WTC11 (cell line): Measurements from ENCODE around the gene DBI. TPM values are rescaled to one million over a fixed set of nuclear protein-coding genes. Genes with fewer than 3 reads are reported as not detected.

Experiments used
- ATAC-seq: fragments of 200-7000 bp; cut with Tn5 transposase; 2 replicates; pipeline ENCODE4 v1.10.0; 2021; ENCODE audit warnings: mild to moderate bottlenecking, moderate library complexity
- CTCF ChIA-PET: fragments of 300-600 bp; sonication (Branson Sonifier 250); formaldehyde crosslinking; loops from one replicate; lab custom pipeline; 2021; ENCODE audit warnings: antibody characterized with exemption; lab: Charles Lee
- POLR2A ChIA-PET: fragments of 350-600 bp; sonication (Branson Sonifier 250); formaldehyde crosslinking; loops from one replicate; lab custom pipeline; 2021; ENCODE audit warnings: antibody characterized with exemption; lab: Charles Lee
- DNase-seq: peaks from one replicate; pipeline ENCODE4 v3.0.0; 2021; ENCODE audit warnings: low spot score
- H3K27ac Mint-ChIP-seq: 2 replicates; pipeline ENCODE4 v1.8.0; 2021; ENCODE audit warnings: mixed read lengths
- H3K27me3 Mint-ChIP-seq: 2 replicates; pipeline ENCODE4 v1.8.0; 2021; ENCODE audit warnings: low read depth, mild to moderate bottlenecking, moderate library complexity, mixed read lengths
- H3K36me3 Mint-ChIP-seq: 2 replicates; pipeline ENCODE4 v1.8.0; 2021; ENCODE audit warnings: mixed read lengths
- H3K4me1 Mint-ChIP-seq: 2 replicates; pipeline ENCODE4 v1.8.0; 2022; ENCODE audit warnings: mixed read lengths
- H3K4me3 Mint-ChIP-seq: 2 replicates; pipeline ENCODE4 v1.8.0; 2021; ENCODE audit warnings: mild to moderate bottlenecking, moderate library complexity, mixed read lengths
- H3K9me3 Mint-ChIP-seq: 2 replicates; pipeline ENCODE4 v1.8.0; 2021; ENCODE audit warnings: mixed read lengths
- AR ChIP-seq: fragments of 250-450 bp; sonication (Bioruptor Pico); IDR thresholded peaks from 2 replicates; pipeline ENCODE4 v1.9.0; 2021; ENCODE audit warnings: mild to moderate bottlenecking
- CREM ChIP-seq: sonication (generic); formaldehyde crosslinking; IDR thresholded peaks from 2 replicates; pipeline ENCODE4 v1.8.1; 2022; ENCODE audit warnings: mild to moderate bottlenecking, missing genetic modification reagents, moderate library complexity
- FOXJ3 ChIP-seq: sonication (generic); formaldehyde crosslinking; IDR thresholded peaks from 2 replicates; pipeline ENCODE4 v1.9.0; 2021; ENCODE audit warnings: missing genetic modification reagents, mild to moderate bottlenecking, borderline replicate concordance
- FOXP4 ChIP-seq: sonication (generic); formaldehyde crosslinking; IDR thresholded peaks from 2 replicates; pipeline ENCODE4 v1.8.0; 2022; ENCODE audit warnings: mild to moderate bottlenecking, missing genetic modification reagents
- KAT7 ChIP-seq: sonication (generic); formaldehyde crosslinking; IDR thresholded peaks from 2 replicates; pipeline ENCODE4 v1.8.1; 2023; ENCODE audit warnings: missing genetic modification reagents, mild to moderate bottlenecking, borderline replicate concordance
- SOX15 ChIP-seq: fragments of 250-450 bp; sonication (Bioruptor Pico); IDR thresholded peaks from 2 replicates; pipeline ENCODE4 v1.9.0; 2021; ENCODE audit warnings: mild to moderate bottlenecking
- STAT6 ChIP-seq: sonication (generic); formaldehyde crosslinking; conservative IDR thresholded peaks from 2 replicates; pipeline ENCODE4 v1.8.1; 2023; ENCODE audit warnings: mild to moderate bottlenecking, low read depth, missing genetic modification reagents, moderate library complexity
- ZNF416 ChIP-seq: fragments of 250-450 bp; sonication (Bioruptor Pico); IDR thresholded peaks from 2 replicates; pipeline ENCODE4 v1.9.0; 2021; ENCODE audit warnings: mild to moderate bottlenecking, inconsistent platforms
- ZNF532 ChIP-seq: fragments of 250-450 bp; sonication (Bioruptor Pico); IDR thresholded peaks from 2 replicates; pipeline ENCODE4 v1.9.0; 2021; ENCODE audit warnings: mild to moderate bottlenecking, borderline replicate concordance
- total RNA-seq: library from RNA; stranded (reverse); gene quantifications from 3 replicates; pipeline ENCODE4 v1.2.3, GENCODE V29; 2021
- TF ChIP-seq, protein P1 (sequence below): sonication (generic); formaldehyde crosslinking; IDR thresholded peaks from 2 replicates; pipeline ENCODE4 v1.8.0; 2022; ENCODE audit warnings: mild to moderate bottlenecking, missing genetic modification reagents
- TF ChIP-seq, protein P2 (sequence below): sonication (generic); formaldehyde crosslinking; IDR thresholded peaks from 2 replicates; pipeline ENCODE4 v1.8.1; 2022; ENCODE audit warnings: low read depth, mild to moderate bottlenecking, moderate library complexity, missing genetic modification reagents, borderline replicate concordance
- TF ChIP-seq, protein P3 (sequence below): fragments of 250-450 bp; sonication (Bioruptor Pico); IDR thresholded peaks from 2 replicates; pipeline ENCODE4 v1.8.0; 2021; ENCODE audit warnings: mild to moderate bottlenecking

Gene DBI
- total RNA-seq, 1 experiment from 2014 or later = 158 TPM

GRCh38 chr2:119359774-119360173, 7.0 kb upstream of the DBI start:
- CTCF ChIA-PET = interaction anchor here (1.2 to 1.4 kb wide), 2 partner anchors 117 kb away, joined by 3 to 5 read pairs; no protein-coding TSS in a partner anchor
- Mint-ChIP-seq H3K27me3 (no peaks in the 10 kb centered on the region; the same call in 1 of the 2 replicates), H3K4me3 (no peak overlapping the region), H3K9me3 (peaks cover 4% of the 10 kb centered on the region), H3K4me1 (peaks cover 7% of the 10 kb centered on the region), H3K36me3 (no peaks in the 10 kb centered on the region), H3K27ac (no peak overlapping the region)
- POLR2A ChIA-PET = no interaction called here
- ATAC-seq = no peak
- no peak for DNase-seq
- TF ChIP-seq, protein P1, sequence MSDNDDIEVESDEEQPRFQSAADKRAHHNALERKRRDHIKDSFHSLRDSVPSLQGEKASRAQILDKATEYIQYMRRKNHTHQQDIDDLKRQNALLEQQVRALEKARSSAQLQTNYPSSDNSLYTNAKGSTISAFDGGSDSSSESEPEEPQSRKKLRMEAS (CRISPR knock-in tag) = no peak
- TF ChIP-seq STAT6 (CRISPR knock-in tag) (no peak), ZNF532 (CRISPR knock-in tag) (no peak), SOX15 (CRISPR knock-in tag) (no peak), ZNF416 (CRISPR knock-in tag) (no peak), CREM (CRISPR knock-in tag) (no peak), KAT7 (CRISPR knock-in tag) (no peak), FOXJ3 (CRISPR knock-in tag) (no peak), FOXP4 (CRISPR knock-in tag) (no peak), AR (CRISPR knock-in tag) (no peak)
- TF ChIP-seq, protein P2, sequence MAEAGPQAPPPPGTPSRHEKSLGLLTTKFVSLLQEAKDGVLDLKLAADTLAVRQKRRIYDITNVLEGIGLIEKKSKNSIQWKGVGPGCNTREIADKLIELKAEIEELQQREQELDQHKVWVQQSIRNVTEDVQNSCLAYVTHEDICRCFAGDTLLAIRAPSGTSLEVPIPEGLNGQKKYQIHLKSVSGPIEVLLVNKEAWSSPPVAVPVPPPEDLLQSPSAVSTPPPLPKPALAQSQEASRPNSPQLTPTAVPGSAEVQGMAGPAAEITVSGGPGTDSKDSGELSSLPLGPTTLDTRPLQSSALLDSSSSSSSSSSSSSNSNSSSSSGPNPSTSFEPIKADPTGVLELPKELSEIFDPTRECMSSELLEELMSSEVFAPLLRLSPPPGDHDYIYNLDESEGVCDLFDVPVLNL (CRISPR knock-in tag) = no peak
- TF ChIP-seq, protein P3, sequence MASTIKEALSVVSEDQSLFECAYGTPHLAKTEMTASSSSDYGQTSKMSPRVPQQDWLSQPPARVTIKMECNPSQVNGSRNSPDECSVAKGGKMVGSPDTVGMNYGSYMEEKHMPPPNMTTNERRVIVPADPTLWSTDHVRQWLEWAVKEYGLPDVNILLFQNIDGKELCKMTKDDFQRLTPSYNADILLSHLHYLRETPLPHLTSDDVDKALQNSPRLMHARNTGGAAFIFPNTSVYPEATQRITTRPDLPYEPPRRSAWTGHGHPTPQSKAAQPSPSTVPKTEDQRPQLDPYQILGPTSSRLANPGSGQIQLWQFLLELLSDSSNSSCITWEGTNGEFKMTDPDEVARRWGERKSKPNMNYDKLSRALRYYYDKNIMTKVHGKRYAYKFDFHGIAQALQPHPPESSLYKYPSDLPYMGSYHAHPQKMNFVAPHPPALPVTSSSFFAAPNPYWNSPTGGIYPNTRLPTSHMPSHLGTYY (CRISPR knock-in tag) = no peak
